PC-9 (cell line): Measurements from ENCODE around the gene SLC24A4. TPM values are rescaled to one million over a fixed set of nuclear protein-coding genes. Genes with fewer than 3 reads are reported as not detected.

Experiments used
- BruUV-seq: library from RNA; stranded (reverse); fragments of 400-500 nt; replicated peaks from 2 replicates; lab custom pipeline; 2021; lab: Mats Ljungman, UMichigan
- CTCF ChIA-PET: fragments of 300-600 bp; sonication (Branson Sonifier 250); formaldehyde crosslinking; loops from one replicate; lab custom pipeline; 2022; ENCODE audit warnings: antibody characterized with exemption; lab: Charles Lee
- POLR2A ChIA-PET: fragments of 300-600 bp; sonication (Branson Sonifier 250); formaldehyde crosslinking; loops from one replicate; lab custom pipeline; 2022; ENCODE audit warnings: antibody characterized with exemption; ENCODE audit not compliant: unreplicated experiment; lab: Charles Lee
- DNase-seq, 2 experiments: peaks; one replicate each; pipeline versions ENCODE4 v3.0.0 to v3.0.0-alpha.2; 2015 to 2022; ENCODE audit warnings: mixed read lengths in 1 of 2
- H2AFZ ChIP-seq: fragments of 200-600 bp; sonication (generic); 2 replicates; pipeline ENCODE4 v1.8.1; 2017; ENCODE audit warnings: antibody characterized with exemption
- H3F3A ChIP-seq: fragments of 200-600 bp; sonication (generic); 2 replicates; pipeline ENCODE4 v1.8.1; 2017; ENCODE audit warnings: antibody characterized with exemption, mild to moderate bottlenecking, low read depth; ENCODE audit not compliant: insufficient read depth
- H3K27ac ChIP-seq: fragments of 200-600 bp; sonication (generic); 2 replicates; pipeline ENCODE4 v1.6.1; 2016; ENCODE audit warnings: mixed run types
- H3K27me3 ChIP-seq: fragments of 200-600 bp; sonication (generic); 2 replicates; pipeline ENCODE4 v1.6.1; 2016; ENCODE audit warnings: low read depth, mixed run types; ENCODE audit not compliant: insufficient read depth
- H3K36me3 ChIP-seq: fragments of 200-600 bp; sonication (generic); 2 replicates; pipeline ENCODE4 v1.6.1; 2016; ENCODE audit warnings: low read depth, mixed run types
- H3K4me1 ChIP-seq: fragments of 200-600 bp; sonication (generic); replicated peaks from 2 replicates; pipeline ENCODE4 v1.6.1; 2016; ENCODE audit warnings: mixed run types; ENCODE audit not compliant: insufficient read depth
- H3K4me2 ChIP-seq: fragments of 200-600 bp; sonication (generic); 2 replicates; pipeline ENCODE4 v1.6.1; 2017; ENCODE audit warnings: mixed run types
- H3K4me3 ChIP-seq: fragments of 200-600 bp; sonication (generic); 2 replicates; pipeline ENCODE4 v1.6.1; 2016; ENCODE audit warnings: mixed run types
- H3K79me2 ChIP-seq: fragments of 200-600 bp; sonication (generic); 2 replicates; pipeline ENCODE4 v1.6.1; 2017; ENCODE audit warnings: low read depth, mixed run types
- H3K9me2 ChIP-seq: fragments of 200-600 bp; sonication (generic); 2 replicates; pipeline ENCODE4 v1.8.1; 2017; ENCODE audit warnings: mild to moderate bottlenecking; ENCODE audit not compliant: insufficient read depth
- H3K9me3 ChIP-seq: fragments of 200-600 bp; sonication (generic); 2 replicates; pipeline ENCODE4 v1.8.1; 2016; ENCODE audit warnings: low read depth; ENCODE audit not compliant: insufficient read depth
- H4K20me1 ChIP-seq: fragments of 200-600 bp; sonication (generic); 2 replicates; pipeline ENCODE4 v1.8.1; 2017; ENCODE audit not compliant: insufficient read depth
- CTCF ChIP-seq: fragments of 200-600 bp; sonication (generic); conservative IDR thresholded peaks from 2 replicates; pipeline ENCODE4 v1.6.1; 2017; ENCODE audit warnings: mixed run types, antibody characterized with exemption, mild to moderate bottlenecking, moderate library complexity
- EZH2 ChIP-seq: fragments of 200-600 bp; sonication (generic); IDR thresholded peaks from 2 replicates; pipeline ENCODE4 v1.8.0; 2017; ENCODE audit warnings: antibody characterized with exemption, low read depth
- intact Hi-C: fragments of 100-400 bp; cut with micrococcal nuclease; formaldehyde crosslinking; loops from one replicate; pipeline ENCODE4 v1.10.0; 2022; ENCODE audit not compliant: unreplicated experiment
- total RNA-seq: library from RNA; stranded (reverse); gene quantifications from 2 replicates; pipeline ENCODE4 v1.2.3, GENCODE V29; 2021

SLC24A4 gene
- total RNA-seq, 1 experiment from 2014 or later, result not detected

- Histone ChIP-seq H4K20me1 (no peaks in the 10 kb centered on the region), H3F3A (no peaks in the 10 kb centered on the region), H3K4me3 (no peak overlapping the region), H3K9me2 (no peaks in the 10 kb centered on the region), H3K9me3 (no peaks in the 10 kb centered on the region), H3K79me2 (no peaks in the 10 kb centered on the region), H3K4me2 (no peak overlapping the region), H3K27me3 (peaks cover 28% of the 10 kb centered on the region), H3K27ac (no peak overlapping the region), H3K36me3 (no peaks in the 10 kb centered on the region), H2AFZ (no peak overlapping the region), H3K4me1 (no peaks in the 10 kb centered on the region)
- ChIA-PET CTCF (no interaction called here), POLR2A (no interaction called here)
- DNase-seq, result no peak
- TF ChIP-seq EZH2 (no peak), CTCF (no peak)
- intact Hi-C loops, result no loop called here
- BruUV-seq, result no TSS peak
Measured at GRCh38 chr14:92276074-92276473, 46.9 kb upstream of the SLC24A4 start.

- no peak for DNase-seq
- ChIA-PET CTCF (no interaction called here), POLR2A (no interaction called here)
- Histone ChIP-seq H4K20me1 (no peaks in the 10 kb centered on the region), H3K4me2 (no peak overlapping the region), H3K79me2 (no peaks in the 10 kb centered on the region), H3K36me3 (no peaks in the 10 kb centered on the region), H3F3A (no peaks in the 10 kb centered on the region), H3K9me3 (no peaks in the 10 kb centered on the region), H2AFZ (no peak overlapping the region), H3K4me1 (no peaks in the 10 kb centered on the region), H3K4me3 (no peak overlapping the region), H3K27ac (no peak overlapping the region), H3K27me3 (peaks cover 22% of the 10 kb centered on the region), H3K9me2 (no peaks in the 10 kb centered on the region)
- intact Hi-C loops, result no loop called here
- TF ChIP-seq EZH2 (no peak), CTCF (no peak)
- no TSS peak for BruUV-seq
Measured at GRCh38 chr14:92277031-92277430, 45.9 kb upstream of the SLC24A4 start.

GRCh38 chr14:92280554-92281262 lies 42.3 kb upstream of the SLC24A4 start:
- no peak overlapping the region for H2AFZ ChIP-seq
- no peaks in the 10 kb centered on the region for H3F3A ChIP-seq
- ChIA-PET POLR2A (no interaction called here), CTCF (no interaction called here)
- H3K4me3 ChIP-seq, result no peak overlapping the region
- H3K4me2 ChIP-seq, result no peak overlapping the region
- no peaks in the 10 kb centered on the region for H3K9me3 ChIP-seq
- H3K9me2 ChIP-seq, result no peaks in the 10 kb centered on the region
- H3K27me3 ChIP-seq, result peaks cover 2% of the 10 kb centered on the region
- H3K27ac ChIP-seq, result no peak overlapping the region
- intact Hi-C loops, result no loop called here
- no peaks in the 10 kb centered on the region for H3K79me2 ChIP-seq
- TF ChIP-seq CTCF (no peak), EZH2 (no peak)
- no peaks in the 10 kb centered on the region for H3K36me3 ChIP-seq
- no peaks in the 10 kb centered on the region for H3K4me1 ChIP-seq
- H4K20me1 ChIP-seq, result no peaks in the 10 kb centered on the region
- BruUV-seq, result no TSS peak
- no peak for DNase-seq
